SK-N-SH (cell line): ENCODE results near the gene DNAL4. TPM values are rescaled to one million over a fixed set of nuclear protein-coding genes. Genes with fewer than 3 reads are reported as not detected.

Source experiments
- CTCF ChIA-PET: fragments of 300-600, 350-600 bp; formaldehyde crosslinking; extraction: SDS; loops from one replicate; lab custom pipeline; 2021; lab: Yijun Ruan, JAX
- POLR2A ChIA-PET: fragments of 350-600 bp; sonication (Branson Sonifier 250); formaldehyde crosslinking; extraction: SDS; loops from one replicate; lab custom pipeline; 2020; ENCODE audit warnings: antibody characterized with exemption, inconsistent platforms; lab: Yijun Ruan, JAX
- DNase-seq: peaks from one replicate; pipeline ENCODE4 v3.0.0; 2012
- H2AFZ ChIP-seq: fragments of 200-600 bp; sonication (generic); 2 replicates; pipeline ENCODE4 v1.8.1; 2016; ENCODE audit warnings: antibody characterized with exemption, mild to moderate bottlenecking, low read depth
- H3F3A ChIP-seq: fragments of 200-600 bp; sonication (generic); replicated peaks from 2 replicates; pipeline ENCODE3; 2016; ENCODE audit warnings: antibody characterized with exemption, mild to moderate bottlenecking; ENCODE audit not compliant: insufficient read depth
- H3K27ac ChIP-seq, 2 experiments: fragments of 200-500 bp in 1 of 2; fragments of 200-600 bp in 1 of 2; sonication (Bioruptor generic) in 1 of 2; sonication (generic), shearing (Covaris generic) in 1 of 2; 2 replicates each; pipeline versions ENCODE4 v1.5.1 to v1.6.1; 2014 to 2016; ENCODE audit warnings: low read depth in 2 of 2, inconsistent platforms in 1 of 2, low read length in 1 of 2, mild to moderate bottlenecking in 1 of 2, mixed read lengths in 1 of 2
- H3K27me3 ChIP-seq: fragments of 200-600 bp; sonication (generic), shearing (Covaris generic); 2 replicates; pipeline ENCODE4 v1.6.1; 2016; ENCODE audit warnings: mixed run types; ENCODE audit not compliant: insufficient read depth
- H3K36me3 ChIP-seq, 2 experiments: fragments of 200-500 bp in 1 of 2; fragments of 200-600 bp in 1 of 2; sonication (Bioruptor generic) in 1 of 2; sonication (generic) in 1 of 2; replicated peaks in 1 of 2; 2 replicates each; pipeline versions ENCODE3 to v1.5.1; 2014 to 2016; ENCODE audit warnings: low read length in 1 of 2, mild to moderate bottlenecking in 1 of 2; ENCODE audit not compliant: insufficient read depth in 2 of 2, control insufficient read depth in 1 of 2
- H3K4me1 ChIP-seq, 2 experiments: fragments of 200-500 bp in 1 of 2; fragments of 200-600 bp in 1 of 2; sonication (Bioruptor generic) in 1 of 2; sonication (generic), shearing (Covaris generic) in 1 of 2; 2 replicates each; pipeline versions ENCODE4 v1.5.1 to v1.6.1; 2014 to 2016; ENCODE audit warnings: low read depth in 1 of 2, low read length in 1 of 2, mixed run types in 1 of 2; ENCODE audit not compliant: insufficient read depth in 2 of 2, control insufficient read depth in 1 of 2
- H3K4me2 ChIP-seq: fragments of 200-600 bp; sonication (generic), shearing (Covaris generic); 2 replicates; pipeline ENCODE4 v1.6.1; 2017; ENCODE audit warnings: mixed run types
- H3K4me3 ChIP-seq, 2 experiments: fragments of 200-500 bp in 1 of 2; fragments of 200-600 bp in 1 of 2; sonication (Bioruptor generic) in 1 of 2; sonication (generic), shearing (Covaris generic) in 1 of 2; 2 replicates each; pipeline versions ENCODE4 v1.5.1 to v1.8.1; 2014 to 2016; ENCODE audit warnings: low read depth in 2 of 2, inconsistent platforms in 1 of 2, low read length in 1 of 2, mild to moderate bottlenecking in 1 of 2, mixed read lengths in 1 of 2, moderate library complexity in 1 of 2
- H3K79me2 ChIP-seq: fragments of 200-600 bp; sonication (generic); 2 replicates; pipeline ENCODE4 v1.8.1; 2017; ENCODE audit warnings: mild to moderate bottlenecking; ENCODE audit not compliant: insufficient read depth
- H3K9ac ChIP-seq: fragments of 200-600 bp; sonication (generic); 2 replicates; pipeline ENCODE4 v1.6.1; 2017; ENCODE audit warnings: mixed run types
- H3K9me2 ChIP-seq: fragments of 200-600 bp; sonication (generic); 2 replicates; pipeline ENCODE4 v1.6.1; 2017; ENCODE audit warnings: mixed run types
- H3K9me3 ChIP-seq: fragments of 200-600 bp; sonication (generic); 2 replicates; pipeline ENCODE4 v1.6.1; 2017; ENCODE audit warnings: mixed run types, mild to moderate bottlenecking, moderate library complexity
- H4K20me1 ChIP-seq: fragments of 200-600 bp; sonication (generic); 2 replicates; pipeline ENCODE4 v1.6.1; 2017; ENCODE audit warnings: mild to moderate bottlenecking, mixed run types; ENCODE audit not compliant: insufficient read depth
- ELF1 ChIP-seq: IDR thresholded peaks from 2 replicates; pipeline ENCODE4 v1.4.0; 2012
- EZH2phosphoT487 ChIP-seq: fragments of 200-600 bp; sonication (generic); IDR thresholded peaks from 2 replicates; pipeline ENCODE4 v1.6.1; 2017; ENCODE audit warnings: low read depth, mixed run types, mild to moderate bottlenecking, antibody characterized with exemption, moderate library complexity, borderline replicate concordance
- FOXM1 ChIP-seq: IDR thresholded peaks from 2 replicates; pipeline ENCODE4 v1.4.0; 2012; ENCODE audit warnings: low read depth, mild to moderate bottlenecking
- GABPA ChIP-seq: IDR thresholded peaks from 2 replicates; pipeline ENCODE4 v1.4.0; 2012; ENCODE audit warnings: low read depth, mild to moderate bottlenecking
- JUND ChIP-seq: IDR thresholded peaks from 2 replicates; pipeline ENCODE4 v1.4.0; 2012
- MEF2A ChIP-seq: IDR thresholded peaks from 2 replicates; pipeline ENCODE4 v1.4.0; 2012; ENCODE audit warnings: low read depth, borderline replicate concordance
- MXI1 ChIP-seq: IDR thresholded peaks from 2 replicates; pipeline ENCODE4 v1.6.1; 2012; ENCODE audit warnings: mild to moderate bottlenecking, low read depth, low read length, improper control_type of control experiment
- NRF1 ChIP-seq: IDR thresholded peaks from 2 replicates; pipeline ENCODE4 v1.6.1; 2012; ENCODE audit warnings: low read depth, mild to moderate bottlenecking, low read length
- RCOR1 ChIP-seq: fragments of 150-350 bp; IDR thresholded peaks from 2 replicates; pipeline ENCODE4 v1.6.1; 2017; ENCODE audit warnings: antibody characterized with exemption, low read length
- RXRA ChIP-seq: IDR thresholded peaks from 2 replicates; pipeline ENCODE4 v1.4.0; 2012; ENCODE audit warnings: low read depth, mild to moderate bottlenecking, borderline replicate concordance
- TEAD4 ChIP-seq: IDR thresholded peaks from 2 replicates; pipeline ENCODE4 v1.4.0; 2012; ENCODE audit warnings: mild to moderate bottlenecking, borderline replicate concordance; ENCODE audit not compliant: insufficient read depth
- WGBS: methylation state at CpG from one replicate; pipeline ENCODE4 v1.1.6; 2017; ENCODE audit warnings: low lambda C conversion rate; 5-methylcytosine and 5-hydroxymethylcytosine counted together
- polyA plus RNA-seq, 3 experiments: library from polyadenylated mRNA; depleted of rRNA; stranded (reverse); fragments of >200 nt; gene quantifications; 2 replicates each; pipeline ENCODE4 v1.2.3, GENCODE V29; 2012
- TF ChIP-seq, protein P1 (sequence below): IDR thresholded peaks from 2 replicates; pipeline ENCODE4 v1.4.0; 2012; ENCODE audit warnings: low read depth, borderline replicate concordance
- TF ChIP-seq, protein P2 (sequence below): IDR thresholded peaks from 2 replicates; pipeline ENCODE4 v1.4.0; 2012; ENCODE audit warnings: low read depth
- TF ChIP-seq, protein P3 (sequence below): fragments of 200-600 bp; sonication (generic); IDR thresholded peaks from 2 replicates; pipeline ENCODE4 v1.6.1; 2017; ENCODE audit warnings: antibody characterized with exemption, mild to moderate bottlenecking, moderate library complexity
- TF ChIP-seq, protein P4 (sequence below): fragments of 150-350 bp; IDR thresholded peaks from 2 replicates; pipeline ENCODE4 v1.6.1; 2017; ENCODE audit warnings: antibody characterized with exemption, low read length, low read depth, borderline replicate concordance
- TF ChIP-seq, protein P5 (sequence below): IDR thresholded peaks from 2 replicates; pipeline ENCODE4 v1.6.1; 2012; ENCODE audit warnings: mild to moderate bottlenecking, low read depth, low read length, moderate library complexity
- TF ChIP-seq, protein P6 (sequence below): fragments of 150-350 bp; IDR thresholded peaks from 2 replicates; pipeline ENCODE4 v1.6.1; 2016; ENCODE audit warnings: mild to moderate bottlenecking, low read depth, low read length
- TF ChIP-seq, protein P7 (sequence below): IDR thresholded peaks from 2 replicates; pipeline ENCODE4 v1.4.0; 2012; ENCODE audit warnings: low read depth, borderline replicate concordance

Gene DNAL4
- polyA plus RNA-seq, 1 of the 3 experiments (the other 2 are of a cell fraction), result 15.1 TPM

DNA sequence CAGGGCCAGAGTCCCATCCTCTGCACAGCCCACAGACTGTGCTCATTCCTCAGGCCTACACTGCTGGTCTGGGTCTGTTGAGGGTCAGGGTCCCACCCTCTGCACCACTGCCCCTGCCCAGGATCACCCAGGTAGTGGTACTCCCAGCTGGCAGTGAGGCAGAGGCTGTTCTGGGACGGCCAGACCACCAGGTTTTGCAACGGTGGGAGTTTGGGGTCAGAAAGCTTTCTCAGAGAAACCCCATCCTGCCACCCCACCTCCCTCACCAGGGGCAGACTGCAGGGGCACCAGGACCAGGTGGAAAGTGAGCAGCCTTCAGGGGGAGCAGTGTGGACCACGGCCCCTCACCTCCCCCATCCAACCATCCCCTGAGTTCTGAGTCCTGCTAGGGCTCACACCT, 39.1 kb upstream of the DNAL4 start:
- Histone ChIP-seq H3F3A (no peaks in the 10 kb centered on the region), H3K4me3 (no peak overlapping the region), H3K9me2 (no peaks in the 10 kb centered on the region), H3K4me2 (no peak overlapping the region), H3K9ac (no peak overlapping the region), H4K20me1 (no peaks in the 10 kb centered on the region), H2AFZ (no peak overlapping the region), H3K4me1 (no peaks in the 10 kb centered on the region), H3K79me2 (no peaks in the 10 kb centered on the region), H3K27ac (no peak overlapping the region), H3K9me3 (no peaks in the 10 kb centered on the region), H3K27me3 (no peaks in the 10 kb centered on the region), H3K36me3 (no peaks in the 10 kb centered on the region)
- WGBS, result no CpG with 5 or more reads among the region's 3 CpGs
- ChIA-PET POLR2A (no interaction called here), CTCF (no interaction called here)
- DNase-seq, result no peak
- TF ChIP-seq, protein P1, sequence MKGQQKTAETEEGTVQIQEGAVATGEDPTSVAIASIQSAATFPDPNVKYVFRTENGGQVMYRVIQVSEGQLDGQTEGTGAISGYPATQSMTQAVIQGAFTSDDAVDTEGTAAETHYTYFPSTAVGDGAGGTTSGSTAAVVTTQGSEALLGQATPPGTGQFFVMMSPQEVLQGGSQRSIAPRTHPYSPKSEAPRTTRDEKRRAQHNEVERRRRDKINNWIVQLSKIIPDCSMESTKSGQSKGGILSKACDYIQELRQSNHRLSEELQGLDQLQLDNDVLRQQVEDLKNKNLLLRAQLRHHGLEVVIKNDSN, result no peak
- TF ChIP-seq, protein P2, sequence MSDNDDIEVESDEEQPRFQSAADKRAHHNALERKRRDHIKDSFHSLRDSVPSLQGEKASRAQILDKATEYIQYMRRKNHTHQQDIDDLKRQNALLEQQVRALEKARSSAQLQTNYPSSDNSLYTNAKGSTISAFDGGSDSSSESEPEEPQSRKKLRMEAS, result no peak
- TF ChIP-seq, protein P3, sequence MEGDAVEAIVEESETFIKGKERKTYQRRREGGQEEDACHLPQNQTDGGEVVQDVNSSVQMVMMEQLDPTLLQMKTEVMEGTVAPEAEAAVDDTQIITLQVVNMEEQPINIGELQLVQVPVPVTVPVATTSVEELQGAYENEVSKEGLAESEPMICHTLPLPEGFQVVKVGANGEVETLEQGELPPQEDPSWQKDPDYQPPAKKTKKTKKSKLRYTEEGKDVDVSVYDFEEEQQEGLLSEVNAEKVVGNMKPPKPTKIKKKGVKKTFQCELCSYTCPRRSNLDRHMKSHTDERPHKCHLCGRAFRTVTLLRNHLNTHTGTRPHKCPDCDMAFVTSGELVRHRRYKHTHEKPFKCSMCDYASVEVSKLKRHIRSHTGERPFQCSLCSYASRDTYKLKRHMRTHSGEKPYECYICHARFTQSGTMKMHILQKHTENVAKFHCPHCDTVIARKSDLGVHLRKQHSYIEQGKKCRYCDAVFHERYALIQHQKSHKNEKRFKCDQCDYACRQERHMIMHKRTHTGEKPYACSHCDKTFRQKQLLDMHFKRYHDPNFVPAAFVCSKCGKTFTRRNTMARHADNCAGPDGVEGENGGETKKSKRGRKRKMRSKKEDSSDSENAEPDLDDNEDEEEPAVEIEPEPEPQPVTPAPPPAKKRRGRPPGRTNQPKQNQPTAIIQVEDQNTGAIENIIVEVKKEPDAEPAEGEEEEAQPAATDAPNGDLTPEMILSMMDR, result no peak
- TF ChIP-seq JUND (no peak), MXI1 (no peak), MEF2A (no peak), RXRA (no peak), RCOR1 (no peak), EZH2phosphoT487 (no peak), NRF1 (no peak), GABPA (no peak), ELF1 (no peak), FOXM1 (no peak), TEAD4 (no peak)
- TF ChIP-seq, protein P4, sequence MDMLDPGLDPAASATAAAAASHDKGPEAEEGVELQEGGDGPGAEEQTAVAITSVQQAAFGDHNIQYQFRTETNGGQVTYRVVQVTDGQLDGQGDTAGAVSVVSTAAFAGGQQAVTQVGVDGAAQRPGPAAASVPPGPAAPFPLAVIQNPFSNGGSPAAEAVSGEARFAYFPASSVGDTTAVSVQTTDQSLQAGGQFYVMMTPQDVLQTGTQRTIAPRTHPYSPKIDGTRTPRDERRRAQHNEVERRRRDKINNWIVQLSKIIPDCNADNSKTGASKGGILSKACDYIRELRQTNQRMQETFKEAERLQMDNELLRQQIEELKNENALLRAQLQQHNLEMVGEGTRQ, result no peak
- TF ChIP-seq, protein P5, sequence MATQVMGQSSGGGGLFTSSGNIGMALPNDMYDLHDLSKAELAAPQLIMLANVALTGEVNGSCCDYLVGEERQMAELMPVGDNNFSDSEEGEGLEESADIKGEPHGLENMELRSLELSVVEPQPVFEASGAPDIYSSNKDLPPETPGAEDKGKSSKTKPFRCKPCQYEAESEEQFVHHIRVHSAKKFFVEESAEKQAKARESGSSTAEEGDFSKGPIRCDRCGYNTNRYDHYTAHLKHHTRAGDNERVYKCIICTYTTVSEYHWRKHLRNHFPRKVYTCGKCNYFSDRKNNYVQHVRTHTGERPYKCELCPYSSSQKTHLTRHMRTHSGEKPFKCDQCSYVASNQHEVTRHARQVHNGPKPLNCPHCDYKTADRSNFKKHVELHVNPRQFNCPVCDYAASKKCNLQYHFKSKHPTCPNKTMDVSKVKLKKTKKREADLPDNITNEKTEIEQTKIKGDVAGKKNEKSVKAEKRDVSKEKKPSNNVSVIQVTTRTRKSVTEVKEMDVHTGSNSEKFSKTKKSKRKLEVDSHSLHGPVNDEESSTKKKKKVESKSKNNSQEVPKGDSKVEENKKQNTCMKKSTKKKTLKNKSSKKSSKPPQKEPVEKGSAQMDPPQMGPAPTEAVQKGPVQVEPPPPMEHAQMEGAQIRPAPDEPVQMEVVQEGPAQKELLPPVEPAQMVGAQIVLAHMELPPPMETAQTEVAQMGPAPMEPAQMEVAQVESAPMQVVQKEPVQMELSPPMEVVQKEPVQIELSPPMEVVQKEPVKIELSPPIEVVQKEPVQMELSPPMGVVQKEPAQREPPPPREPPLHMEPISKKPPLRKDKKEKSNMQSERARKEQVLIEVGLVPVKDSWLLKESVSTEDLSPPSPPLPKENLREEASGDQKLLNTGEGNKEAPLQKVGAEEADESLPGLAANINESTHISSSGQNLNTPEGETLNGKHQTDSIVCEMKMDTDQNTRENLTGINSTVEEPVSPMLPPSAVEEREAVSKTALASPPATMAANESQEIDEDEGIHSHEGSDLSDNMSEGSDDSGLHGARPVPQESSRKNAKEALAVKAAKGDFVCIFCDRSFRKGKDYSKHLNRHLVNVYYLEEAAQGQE, result no peak
- TF ChIP-seq, protein P6, sequence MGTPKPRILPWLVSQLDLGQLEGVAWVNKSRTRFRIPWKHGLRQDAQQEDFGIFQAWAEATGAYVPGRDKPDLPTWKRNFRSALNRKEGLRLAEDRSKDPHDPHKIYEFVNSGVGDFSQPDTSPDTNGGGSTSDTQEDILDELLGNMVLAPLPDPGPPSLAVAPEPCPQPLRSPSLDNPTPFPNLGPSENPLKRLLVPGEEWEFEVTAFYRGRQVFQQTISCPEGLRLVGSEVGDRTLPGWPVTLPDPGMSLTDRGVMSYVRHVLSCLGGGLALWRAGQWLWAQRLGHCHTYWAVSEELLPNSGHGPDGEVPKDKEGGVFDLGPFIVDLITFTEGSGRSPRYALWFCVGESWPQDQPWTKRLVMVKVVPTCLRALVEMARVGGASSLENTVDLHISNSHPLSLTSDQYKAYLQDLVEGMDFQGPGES, result no peak
- TF ChIP-seq, protein P7, sequence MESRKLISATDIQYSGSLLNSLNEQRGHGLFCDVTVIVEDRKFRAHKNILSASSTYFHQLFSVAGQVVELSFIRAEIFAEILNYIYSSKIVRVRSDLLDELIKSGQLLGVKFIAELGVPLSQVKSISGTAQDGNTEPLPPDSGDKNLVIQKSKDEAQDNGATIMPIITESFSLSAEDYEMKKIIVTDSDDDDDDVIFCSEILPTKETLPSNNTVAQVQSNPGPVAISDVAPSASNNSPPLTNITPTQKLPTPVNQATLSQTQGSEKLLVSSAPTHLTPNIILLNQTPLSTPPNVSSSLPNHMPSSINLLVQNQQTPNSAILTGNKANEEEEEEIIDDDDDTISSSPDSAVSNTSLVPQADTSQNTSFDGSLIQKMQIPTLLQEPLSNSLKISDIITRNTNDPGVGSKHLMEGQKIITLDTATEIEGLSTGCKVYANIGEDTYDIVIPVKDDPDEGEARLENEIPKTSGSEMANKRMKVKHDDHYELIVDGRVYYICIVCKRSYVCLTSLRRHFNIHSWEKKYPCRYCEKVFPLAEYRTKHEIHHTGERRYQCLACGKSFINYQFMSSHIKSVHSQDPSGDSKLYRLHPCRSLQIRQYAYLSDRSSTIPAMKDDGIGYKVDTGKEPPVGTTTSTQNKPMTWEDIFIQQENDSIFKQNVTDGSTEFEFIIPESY, result no peak
